ENCODE measurements around the gene CRK. TPM values are rescaled to one million over a fixed set of nuclear protein-coding genes. Genes with fewer than 3 reads are reported as not detected.

Gene CRK
- total and polyA plus RNA-seq, 2 of the 4 experiments (the other 2 are of a cell fraction): 57.6 to 100 TPM

- H2AK5ac ChIP-seq (ENCODE audit: low read depth, low read length): no peak overlapping the region
- no TSS peak for BruUV-seq (replicated peaks)
These were observed 42.2 kb upstream of the CRK start for GRCh38 chr17:1498233-1498632.

More at GRCh38 chr17:1498233-1498632, 42.2 kb upstream of the CRK start:
- Histone ChIP-seq H3K9me1 (ENCODE audit: insufficient read depth, low read length) (peaks cover 5% of the 10 kb centered on the region; the same call in 1 of the 2 replicates), H2AK9ac (replicated peaks; ENCODE audit: low read depth, low read length, poor library complexity) (no peak overlapping the region), H3K18ac (ENCODE audit: low read depth, low read length) (no peak overlapping the region), H3K36me3 (ENCODE audit: control insufficient read depth, insufficient read depth, low read length) (peaks cover 14% of the 10 kb centered on the region), H3K9me3 (ENCODE audit: control insufficient read depth, insufficient read depth, low read length) (no peaks in the 10 kb centered on the region), H3K79me1 (ENCODE audit: low read depth in 1 of 2, low read length in 2 of 2) (0 out of 4 replicates have a peak, but pooled peaks cover 0 to 5% of the 10 kb centered on the region in 2 experiments), H3K4me1 (ENCODE audit: control insufficient read depth, insufficient read depth, low read length) (peaks cover 2% of the 10 kb centered on the region; the same call in 1 of the 2 replicates), H2AFZ (replicated peaks; ENCODE audit: low read length, poor library complexity) (no peak overlapping the region), H4K5ac (ENCODE audit: low read depth, low read length) (no peak overlapping the region), H3K27ac (ENCODE audit: insufficient read depth, low read length) (no peak overlapping the region), H2BK5ac (ENCODE audit: low read depth, low read length, poor library complexity, severe bottlenecking) (no peak overlapping the region), H3K9ac (ENCODE audit: low read depth, low read length) (no peak overlapping the region), H4K8ac (ENCODE audit: low read depth in 2 of 2, low read length in 2 of 2) (no peak overlapping the region), H4K91ac (ENCODE audit: insufficient read depth, low read depth, low read length) (no peak overlapping the region), H4K20me1 (ENCODE audit: insufficient read depth, low read length) (0 out of 2 replicates have a peak, but pooled peaks cover 3% of the 10 kb centered on the region), H3K4me2 (ENCODE audit: low read depth, low read length) (no peak overlapping the region), H3K56ac (ENCODE audit: extremely low read depth, insufficient read depth, low read length) (no peak overlapping the region), H2BK120ac (ENCODE audit: low read depth, low read length) (no peak overlapping the region), H3K27me3 (ENCODE audit: control insufficient read depth, insufficient read depth, low read length) (no peaks in the 10 kb centered on the region), H3K4ac (ENCODE audit: low read depth, low read length) (no peak overlapping the region), H3K14ac (replicated peaks; ENCODE audit: low read depth, low read length) (no peak overlapping the region), H3K23ac (ENCODE audit: low read depth, low read length) (no peak overlapping the region), H3K4me3 (ENCODE audit: insufficient read depth, low read depth, low read length) (no peak overlapping the region), H2BK20ac (ENCODE audit: low read depth, low read length) (no peak overlapping the region), H2BK15ac (ENCODE audit: low read depth, low read length) (no peak overlapping the region)
- ChIA-PET CTCF (interaction anchor here (1.0 kb wide), 1 partner anchor 18 kb away, joined by 4 read pairs; the partner anchor contains the start of gene INPP5K), POLR2A (ENCODE audit: unreplicated experiment) (no interaction called here)
- ATAC-seq (ENCODE audit: low read depth) (no peak), DNase-seq (no peak)
- dilution Hi-C loops (cut with HindIII; ENCODE audit: low sequenced_read_pairs, unreplicated experiment) (no loop called here), in situ Hi-C loops (cut with MboI; ENCODE audit: low sequenced_read_pairs) (no loop called here), intact Hi-C loops (cut with micrococcal nuclease) (no loop called here)
- TF ChIP-seq MAFK (IDR thresholded peaks at IDR 0.05; ENCODE audit: low read depth, low read length): no peak
- TF ChIP-seq CEBPB (IDR thresholded peaks at IDR 0.05; ENCODE audit: low read depth, low read length): no peak
- no peak for TF ChIP-seq BHLHE40 (IDR thresholded peaks at IDR 0.05; ENCODE audit: low read depth, low read length)
- no peak for TF ChIP-seq RCOR1 (IDR thresholded peaks at IDR 0.05; ENCODE audit: insufficient replicate concordance, low read length)
- WGBS, 2 experiments (ENCODE audit: extremely low coverage in 2 of 2, insufficient read length in 1 of 2): no CpG with 5 or more reads among the region's 2 CpGs
